ENCODE results near the gene CA10. TPM values are rescaled to one million over a fixed set of nuclear protein-coding genes. Genes with fewer than 3 reads are reported as not detected.
A peak's percentile ranks its signal among the peaks of the same experiment; 100 is the strongest.

Gene CA10
- total RNA-seq, 1 donor, result not detected

GRCh38 chr17:52160136-52160567 lies 1.6 kb upstream of the CA10 start:
- Histone ChIP-seq H3K36me3 (ENCODE audit: insufficient read depth, low read length) (no peaks in the 10 kb centered on the region), H3K79me2 (ENCODE audit: insufficient read depth, low read length) (no peaks in the 10 kb centered on the region), H3K27me3 (ENCODE audit: insufficient read depth, low read length) (peaks cover 6% of the 10 kb centered on the region), H2AFZ (ENCODE audit: low read length) (no peak overlapping the region), H3K4me2 (ENCODE audit: insufficient read depth, low read length) (no peak overlapping the region), H4K20me1 (ENCODE audit: insufficient read depth, low read length) (no peaks in the 10 kb centered on the region), H3K9me3 (ENCODE audit: low read depth, low read length) (peaks cover 2% of the 10 kb centered on the region), H3K4me1 (ENCODE audit: insufficient read depth, low read length) (no peaks in the 10 kb centered on the region), H3K27ac (ENCODE audit: low read depth, low read length) (no peak overlapping the region), H3K4me3 (ENCODE audit: insufficient read depth, low read length) (no peak overlapping the region)
- DNase-seq (ENCODE audit: insufficient read length, low spot score, missing footprints), result no peak
- no peak for TF ChIP-seq CTCF (IDR thresholded peaks at IDR 0.05; ENCODE audit: extremely low read depth, low read depth, low read length)

GRCh38 chr17:52159246-52160135 lies 977 bp upstream of the CA10 start:
- Histone ChIP-seq H3K27ac (ENCODE audit: low read depth, low read length) (no peak overlapping the region), H3K79me2 (ENCODE audit: insufficient read depth, low read length) (no peaks in the 10 kb centered on the region), H2AFZ (ENCODE audit: low read length) (no peak overlapping the region), H4K20me1 (ENCODE audit: insufficient read depth, low read length) (no peaks in the 10 kb centered on the region), H3K9me3 (ENCODE audit: low read depth, low read length) (no peaks in the 10 kb centered on the region), H3K4me2 (ENCODE audit: insufficient read depth, low read length) (no peak overlapping the region), H3K36me3 (ENCODE audit: insufficient read depth, low read length) (no peaks in the 10 kb centered on the region), H3K27me3 (ENCODE audit: insufficient read depth, low read length) (peaks cover 6% of the 10 kb centered on the region), H3K4me3 (ENCODE audit: insufficient read depth, low read length) (no peak overlapping the region), H3K4me1 (ENCODE audit: insufficient read depth, low read length) (no peaks in the 10 kb centered on the region)
- TF ChIP-seq CTCF (IDR thresholded peaks at IDR 0.05; ENCODE audit: extremely low read depth, low read depth, low read length), result no peak
- DNase-seq (ENCODE audit: insufficient read length, low spot score, missing footprints), result peak; percentile 18

- Histone ChIP-seq H3K4me1 (ENCODE audit: insufficient read depth, low read length) (no peaks in the 10 kb centered on the region), H2AFZ (ENCODE audit: low read length) (no peak overlapping the region), H3K79me2 (ENCODE audit: insufficient read depth, low read length) (no peaks in the 10 kb centered on the region), H3K4me2 (ENCODE audit: insufficient read depth, low read length) (no peak overlapping the region), H3K36me3 (ENCODE audit: insufficient read depth, low read length) (no peaks in the 10 kb centered on the region), H4K20me1 (ENCODE audit: insufficient read depth, low read length) (no peaks in the 10 kb centered on the region), H3K4me3 (ENCODE audit: insufficient read depth, low read length) (no peak overlapping the region), H3K27ac (ENCODE audit: low read depth, low read length) (no peak overlapping the region), H3K27me3 (ENCODE audit: insufficient read depth, low read length) (peaks cover 6% of the 10 kb centered on the region), H3K9me3 (ENCODE audit: low read depth, low read length) (no peaks in the 10 kb centered on the region)
- TF ChIP-seq CTCF (IDR thresholded peaks at IDR 0.05; ENCODE audit: extremely low read depth, low read depth, low read length), result no peak
- no peak for DNase-seq (ENCODE audit: insufficient read length, low spot score, missing footprints)
Measured at GRCh38 chr17:52157603-52158449, 688 bp downstream of the CA10 start.
